ENCODE results near the gene EGLN1.

Gene EGLN1

DNA sequence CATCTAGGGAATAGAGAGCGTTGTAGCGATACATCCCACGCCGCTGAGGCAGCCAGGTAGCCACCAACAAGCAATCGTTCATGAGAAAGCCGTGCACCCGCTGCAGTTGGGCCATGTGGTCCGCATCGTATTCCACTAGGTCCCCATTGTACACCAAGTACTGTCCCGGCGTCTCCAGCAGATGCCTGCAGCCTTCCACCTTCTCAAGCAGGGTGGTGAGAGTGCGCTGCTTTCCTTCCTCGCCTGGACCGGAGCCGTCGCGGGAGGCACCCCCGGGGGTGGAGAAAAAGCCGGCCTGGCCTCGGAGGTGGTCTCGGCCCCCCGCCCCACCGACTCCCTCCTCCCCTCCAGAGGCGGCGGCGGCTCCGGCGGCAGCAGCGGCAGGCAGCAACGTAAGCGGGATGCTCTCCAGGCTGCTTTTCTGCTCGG is 85.0 kb downstream of the EGLN1 start (continued):
- TF ChIP-seq, protein P1, sequence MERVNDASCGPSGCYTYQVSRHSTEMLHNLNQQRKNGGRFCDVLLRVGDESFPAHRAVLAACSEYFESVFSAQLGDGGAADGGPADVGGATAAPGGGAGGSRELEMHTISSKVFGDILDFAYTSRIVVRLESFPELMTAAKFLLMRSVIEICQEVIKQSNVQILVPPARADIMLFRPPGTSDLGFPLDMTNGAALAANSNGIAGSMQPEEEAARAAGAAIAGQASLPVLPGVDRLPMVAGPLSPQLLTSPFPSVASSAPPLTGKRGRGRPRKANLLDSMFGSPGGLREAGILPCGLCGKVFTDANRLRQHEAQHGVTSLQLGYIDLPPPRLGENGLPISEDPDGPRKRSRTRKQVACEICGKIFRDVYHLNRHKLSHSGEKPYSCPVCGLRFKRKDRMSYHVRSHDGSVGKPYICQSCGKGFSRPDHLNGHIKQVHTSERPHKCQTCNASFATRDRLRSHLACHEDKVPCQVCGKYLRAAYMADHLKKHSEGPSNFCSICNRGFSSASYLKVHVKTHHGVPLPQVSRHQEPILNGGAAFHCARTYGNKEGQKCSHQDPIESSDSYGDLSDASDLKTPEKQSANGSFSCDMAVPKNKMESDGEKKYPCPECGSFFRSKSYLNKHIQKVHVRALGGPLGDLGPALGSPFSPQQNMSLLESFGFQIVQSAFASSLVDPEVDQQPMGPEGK (tag by site-specific recombination; IDR thresholded peaks at IDR 0.05) = peak; percentile 65; the same call in 1 of the 2 replicates
- TF ChIP-seq ZNF324 (tag by site-specific recombination; IDR thresholded peaks at IDR 0.05) = no peak
- TF ChIP-seq ZNF2 (tag by site-specific recombination; IDR thresholded peaks at IDR 0.05) = no peak
- no peak for TF ChIP-seq OSR2 (tag by site-specific recombination; IDR thresholded peaks at IDR 0.05)

DNA sequence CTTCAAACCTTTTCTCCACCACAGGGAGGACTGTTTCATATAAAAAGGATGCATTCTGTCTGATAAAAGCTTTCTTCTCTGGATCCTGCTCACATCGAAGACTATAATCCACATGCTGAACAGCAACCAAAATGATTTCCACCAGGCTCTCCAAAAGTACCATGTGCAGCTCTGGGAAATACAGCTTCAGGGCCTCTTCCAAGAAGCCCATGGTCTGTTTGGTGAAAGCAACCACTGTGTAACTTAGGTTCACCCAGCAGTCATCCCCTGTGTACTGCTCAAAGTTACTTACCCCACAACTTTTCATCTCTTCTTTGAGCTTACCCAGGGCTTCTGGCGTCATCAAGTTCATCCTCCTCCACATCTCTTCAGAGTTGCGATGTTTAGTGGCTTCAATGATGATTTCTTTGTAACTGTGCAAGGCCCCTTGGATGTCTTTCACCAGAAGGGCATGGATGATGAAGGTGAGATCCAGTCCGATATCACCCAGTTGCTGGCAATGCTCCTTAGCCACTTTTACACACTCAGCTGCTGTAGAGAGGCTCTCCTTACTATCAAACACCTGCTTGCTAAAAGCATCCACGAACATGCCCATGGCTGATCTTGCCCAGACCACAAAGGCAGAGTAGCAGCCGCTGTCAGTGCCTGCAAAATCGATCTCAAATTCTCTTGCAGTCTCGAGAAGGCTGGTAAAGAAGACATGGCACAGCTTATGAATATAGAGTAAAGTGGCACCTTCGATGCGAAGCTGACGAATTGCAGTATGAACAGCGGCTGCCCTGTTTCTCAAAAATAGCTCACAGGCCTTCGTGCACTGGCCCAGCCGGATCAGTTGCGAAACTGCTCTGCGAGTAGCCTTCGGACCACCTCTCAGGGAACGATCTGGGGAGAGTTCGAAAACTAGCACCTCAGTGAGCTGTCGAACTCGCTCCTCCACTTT is 86.2 kb downstream of the EGLN1 start:
- H3K4me3 ChIP-seq (ENCODE audit: low read depth, low read length) = peak overlapping the region; percentile 68
- CTCF ChIA-PET = interaction anchor here (0.6 to 2.1 kb wide), 6 partner anchors 11 to 256 kb away, joined by 3 to 14 read pairs (median 4); no protein-coding TSS in a partner anchor
- POLR2A ChIA-PET = no interaction called here
- H3K9me3 ChIP-seq (ENCODE audit: control insufficient read depth, insufficient read depth, low read depth, low read length) = no peaks in the 10 kb centered on the region
- H3K27ac ChIP-seq (ENCODE audit: extremely low read depth, low read depth, low read length) = peak overlapping the region; percentile 3; the same call in 1 of the 2 replicates
- H3K36me3 ChIP-seq (ENCODE audit: control insufficient read depth in 2 of 2, insufficient read depth in 1 of 2, low read length in 2 of 2) = peaks cover 8 to 15% of the 10 kb centered on the region in 2 experiments
- H3K4me1 ChIP-seq (ENCODE audit: control insufficient read depth, insufficient read depth, low read length) = peaks cover 12% of the 10 kb centered on the region
- TF ChIP-seq, protein P2, sequence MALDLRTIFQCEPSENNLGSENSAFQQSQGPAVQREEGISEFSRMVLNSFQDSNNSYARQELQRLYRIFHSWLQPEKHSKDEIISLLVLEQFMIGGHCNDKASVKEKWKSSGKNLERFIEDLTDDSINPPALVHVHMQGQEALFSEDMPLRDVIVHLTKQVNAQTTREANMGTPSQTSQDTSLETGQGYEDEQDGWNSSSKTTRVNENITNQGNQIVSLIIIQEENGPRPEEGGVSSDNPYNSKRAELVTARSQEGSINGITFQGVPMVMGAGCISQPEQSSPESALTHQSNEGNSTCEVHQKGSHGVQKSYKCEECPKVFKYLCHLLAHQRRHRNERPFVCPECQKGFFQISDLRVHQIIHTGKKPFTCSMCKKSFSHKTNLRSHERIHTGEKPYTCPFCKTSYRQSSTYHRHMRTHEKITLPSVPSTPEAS (tag by site-specific recombination; IDR thresholded peaks at IDR 0.05) = no peak
- TF ChIP-seq ZNF747 (tag by site-specific recombination; IDR thresholded peaks at IDR 0.05) = no peak
- no peak for TF ChIP-seq EGR2 (tag by site-specific recombination; IDR thresholded peaks at IDR 0.05; ENCODE audit: low read depth)
- TF ChIP-seq, protein P3, sequence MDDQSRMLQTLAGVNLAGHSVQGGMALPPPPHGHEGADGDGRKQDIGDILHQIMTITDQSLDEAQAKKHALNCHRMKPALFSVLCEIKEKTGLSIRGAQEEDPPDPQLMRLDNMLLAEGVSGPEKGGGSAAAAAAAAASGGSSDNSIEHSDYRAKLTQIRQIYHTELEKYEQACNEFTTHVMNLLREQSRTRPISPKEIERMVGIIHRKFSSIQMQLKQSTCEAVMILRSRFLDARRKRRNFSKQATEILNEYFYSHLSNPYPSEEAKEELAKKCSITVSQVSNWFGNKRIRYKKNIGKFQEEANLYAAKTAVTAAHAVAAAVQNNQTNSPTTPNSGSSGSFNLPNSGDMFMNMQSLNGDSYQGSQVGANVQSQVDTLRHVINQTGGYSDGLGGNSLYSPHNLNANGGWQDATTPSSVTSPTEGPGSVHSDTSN (CRISPR knock-in tag; IDR thresholded peaks at IDR 0.05) = no peak
- TF ChIP-seq ZNF549 (tag by site-specific recombination; IDR thresholded peaks at IDR 0.05) = no peak
- TF ChIP-seq ZNF2 (tag by site-specific recombination; IDR thresholded peaks at IDR 0.05) = 0 out of 2 replicates have a peak, but pooled peaks have one; percentile 42
- TF ChIP-seq ZBTB17 (tag by site-specific recombination; IDR thresholded peaks at IDR 0.05) = peak; percentile 99
- TF ChIP-seq ZNF785 (tag by site-specific recombination; IDR thresholded peaks at IDR 0.05) = no peak
- no peak for TF ChIP-seq ZNF423 (tag by site-specific recombination; IDR thresholded peaks at IDR 0.05)
- TF ChIP-seq PRDM1 (tag by site-specific recombination; IDR thresholded peaks at IDR 0.05) = peak; percentile 78
- TF ChIP-seq, protein P4, sequence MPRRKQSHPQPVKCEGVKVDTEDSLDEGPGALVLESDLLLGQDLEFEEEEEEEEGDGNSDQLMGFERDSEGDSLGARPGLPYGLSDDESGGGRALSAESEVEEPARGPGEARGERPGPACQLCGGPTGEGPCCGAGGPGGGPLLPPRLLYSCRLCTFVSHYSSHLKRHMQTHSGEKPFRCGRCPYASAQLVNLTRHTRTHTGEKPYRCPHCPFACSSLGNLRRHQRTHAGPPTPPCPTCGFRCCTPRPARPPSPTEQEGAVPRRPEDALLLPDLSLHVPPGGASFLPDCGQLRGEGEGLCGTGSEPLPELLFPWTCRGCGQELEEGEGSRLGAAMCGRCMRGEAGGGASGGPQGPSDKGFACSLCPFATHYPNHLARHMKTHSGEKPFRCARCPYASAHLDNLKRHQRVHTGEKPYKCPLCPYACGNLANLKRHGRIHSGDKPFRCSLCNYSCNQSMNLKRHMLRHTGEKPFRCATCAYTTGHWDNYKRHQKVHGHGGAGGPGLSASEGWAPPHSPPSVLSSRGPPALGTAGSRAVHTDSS (tag by site-specific recombination; IDR thresholded peaks at IDR 0.05) = 0 out of 2 replicates have a peak, but pooled peaks have one; percentile 18
- TF ChIP-seq ZNF600 (tag by site-specific recombination; IDR thresholded peaks at IDR 0.05) = peak; percentile 72
- TF ChIP-seq ZNF146 (tag by site-specific recombination; IDR thresholded peaks at IDR 0.05) = no peak
- TF ChIP-seq KLF16 (tag by site-specific recombination; IDR thresholded peaks at IDR 0.05) = 0 out of 2 replicates have a peak, but pooled peaks have one; percentile 9
- no peak for TF ChIP-seq TRIM28 (IDR thresholded peaks at IDR 0.05; ENCODE audit: borderline replicate concordance, low read length)
- peak; percentile 15; the same call in 1 of the 2 replicates for TF ChIP-seq ZNF501 (tag by site-specific recombination; IDR thresholded peaks at IDR 0.05)
- no peak; the same call in 1 of the 2 replicates for TF ChIP-seq SCRT2 (tag by site-specific recombination; IDR thresholded peaks at IDR 0.05)
- TF ChIP-seq KLF7 (tag by site-specific recombination; IDR thresholded peaks at IDR 0.05; ENCODE audit: borderline replicate concordance) = no peak
- no peak for TF ChIP-seq ZSCAN23 (tag by site-specific recombination; IDR thresholded peaks at IDR 0.05)
- TF ChIP-seq, protein P5, sequence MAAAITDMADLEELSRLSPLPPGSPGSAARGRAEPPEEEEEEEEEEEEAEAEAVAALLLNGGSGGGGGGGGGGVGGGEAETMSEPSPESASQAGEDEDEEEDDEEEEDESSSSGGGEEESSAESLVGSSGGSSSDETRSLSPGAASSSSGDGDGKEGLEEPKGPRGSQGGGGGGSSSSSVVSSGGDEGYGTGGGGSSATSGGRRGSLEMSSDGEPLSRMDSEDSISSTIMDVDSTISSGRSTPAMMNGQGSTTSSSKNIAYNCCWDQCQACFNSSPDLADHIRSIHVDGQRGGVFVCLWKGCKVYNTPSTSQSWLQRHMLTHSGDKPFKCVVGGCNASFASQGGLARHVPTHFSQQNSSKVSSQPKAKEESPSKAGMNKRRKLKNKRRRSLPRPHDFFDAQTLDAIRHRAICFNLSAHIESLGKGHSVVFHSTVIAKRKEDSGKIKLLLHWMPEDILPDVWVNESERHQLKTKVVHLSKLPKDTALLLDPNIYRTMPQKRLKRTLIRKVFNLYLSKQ (tag by site-specific recombination; IDR thresholded peaks at IDR 0.05; ENCODE audit: borderline replicate concordance) = no peak
- TF ChIP-seq ZNF404 (tag by site-specific recombination; IDR thresholded peaks at IDR 0.05) = no peak
- no peak for TF ChIP-seq ZSCAN16 (tag by site-specific recombination; IDR thresholded peaks at IDR 0.05)
